HG03575 (cell line): ENCODE data around the gene MARK1.
"Not testable (repeated sequence)": the region's sequence is repeated elsewhere in the genome, so short reads cannot be mapped to it uniquely, and the experiment has no call there.

Experiments used
- ATAC-seq: cut with Tn5 transposase; IDR thresholded peaks from one replicate; pipeline ENCODE4 v1.9.1; 2021; ENCODE audit not compliant: unreplicated experiment, insufficient number of reproducible peaks, low FRiP score; ENCODE audit errors: extremely low read depth

The MARK1 gene

GRCh38 chr1:220682901-220683576 is 155.1 kb downstream of the MARK1 start:
- no peak for ATAC-seq

GRCh38 chr1:220683716-220684115 is 155.8 kb downstream of the MARK1 start:
- not testable (repeated sequence) for ATAC-seq

GRCh38 chr1:220684890-220685289 is 157.0 kb downstream of the MARK1 start:
- ATAC-seq = no peak

- no peak for ATAC-seq
Measured at GRCh38 chr1:220685879-220686278, 157.9 kb downstream of the MARK1 start.

- no peak for ATAC-seq
Measured at GRCh38 chr1:220687809-220688208, 159.9 kb downstream of the MARK1 start.

- ATAC-seq = no peak
Measured at GRCh38 chr1:220689666-220690065, 161.7 kb downstream of the MARK1 start.

GRCh38 chr1:220690140-220691052 is 162.5 kb downstream of the MARK1 start, which contains the start of gene C1orf115:
TSS of gene C1orf115 (plus strand) at chr1:220690363. CDS start at chr1:220690403, 40 bp downstream.
- ATAC-seq = peak; percentile 84

- no peak for ATAC-seq
Measured at GRCh38 chr1:220691053-220691684, 163.2 kb downstream of the MARK1 start.

- no peak for ATAC-seq
Measured at GRCh38 chr1:220692436-220693228, 164.7 kb downstream of the MARK1 start.

GRCh38 chr1:220694866-220695382 is 167.0 kb downstream of the MARK1 start:
- no peak for ATAC-seq

- ATAC-seq = no peak
Measured at GRCh38 chr1:220695426-220695825, 167.5 kb downstream of the MARK1 start.

GRCh38 chr1:220696226-220696862 is 168.4 kb downstream of the MARK1 start:
- no peak for ATAC-seq

- ATAC-seq = no peak
Measured at GRCh38 chr1:220696863-220697231, 168.9 kb downstream of the MARK1 start.

GRCh38 chr1:220697326-220697725 is 169.4 kb downstream of the MARK1 start:
- ATAC-seq = no peak

GRCh38 chr1:220698607-220699016 is 170.7 kb downstream of the MARK1 start:
- ATAC-seq = no peak

- no peak for ATAC-seq
Measured at GRCh38 chr1:220699044-220699443, 171.1 kb downstream of the MARK1 start.

- no peak for ATAC-seq
Measured at GRCh38 chr1:220700556-220701179, 172.7 kb downstream of the MARK1 start.

GRCh38 chr1:220701974-220702373 is 174.0 kb downstream of the MARK1 start:
- ATAC-seq = no peak
